ENCODE measurements around the gene LPCAT2.

DNA sequence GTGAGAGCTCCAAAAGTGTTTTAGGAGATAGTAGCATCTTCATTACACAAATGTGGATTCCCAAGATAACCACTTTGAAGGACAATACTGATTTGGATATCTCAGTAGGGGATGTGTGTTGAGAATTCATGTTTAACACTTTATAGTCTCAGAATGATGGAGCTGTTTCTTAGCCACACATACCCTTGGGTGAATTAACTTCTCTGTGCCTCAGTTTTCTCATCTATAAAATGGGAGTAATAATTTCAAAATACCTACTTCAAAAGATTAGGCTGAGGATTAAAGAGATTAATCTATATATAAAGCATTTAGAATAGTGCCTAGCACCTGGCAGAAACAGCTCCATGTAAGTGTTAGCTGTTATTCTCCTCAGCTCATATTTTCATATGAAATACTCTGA is 19.0 kb downstream of the LPCAT2 start:
- TF ChIP-seq, protein P1, sequence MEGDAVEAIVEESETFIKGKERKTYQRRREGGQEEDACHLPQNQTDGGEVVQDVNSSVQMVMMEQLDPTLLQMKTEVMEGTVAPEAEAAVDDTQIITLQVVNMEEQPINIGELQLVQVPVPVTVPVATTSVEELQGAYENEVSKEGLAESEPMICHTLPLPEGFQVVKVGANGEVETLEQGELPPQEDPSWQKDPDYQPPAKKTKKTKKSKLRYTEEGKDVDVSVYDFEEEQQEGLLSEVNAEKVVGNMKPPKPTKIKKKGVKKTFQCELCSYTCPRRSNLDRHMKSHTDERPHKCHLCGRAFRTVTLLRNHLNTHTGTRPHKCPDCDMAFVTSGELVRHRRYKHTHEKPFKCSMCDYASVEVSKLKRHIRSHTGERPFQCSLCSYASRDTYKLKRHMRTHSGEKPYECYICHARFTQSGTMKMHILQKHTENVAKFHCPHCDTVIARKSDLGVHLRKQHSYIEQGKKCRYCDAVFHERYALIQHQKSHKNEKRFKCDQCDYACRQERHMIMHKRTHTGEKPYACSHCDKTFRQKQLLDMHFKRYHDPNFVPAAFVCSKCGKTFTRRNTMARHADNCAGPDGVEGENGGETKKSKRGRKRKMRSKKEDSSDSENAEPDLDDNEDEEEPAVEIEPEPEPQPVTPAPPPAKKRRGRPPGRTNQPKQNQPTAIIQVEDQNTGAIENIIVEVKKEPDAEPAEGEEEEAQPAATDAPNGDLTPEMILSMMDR (IDR thresholded peaks at IDR 0.05): no peak
- no peak for TF ChIP-seq POLR2A (IDR thresholded peaks at IDR 0.05)
